Tibial nerve (tissue), 4 donors: ENCODE results near the gene CCT4. TPM values are rescaled to one million over a fixed set of nuclear protein-coding genes. Genes with fewer than 3 reads are reported as not detected.

Experiments
- DNase-seq, 2 donors: peaks; one replicate each; pipeline ENCODE4 v3.0.0-alpha.2; 2019; ENCODE audit warnings: low spot score in 2 of 2
- H3K27ac ChIP-seq, 4 donors: fragments of 200-600 bp; sonication (generic) in 3 of 4; one replicate each; pipeline ENCODE4 v1.5.1; 2017 to 2019; ENCODE audit warnings: mild to moderate bottlenecking in 1 of 4
- H3K27me3 ChIP-seq, 2 donors: fragments of 200-600 bp; sonication (generic) in 1 of 2; one replicate each; pipeline versions ENCODE4 v1.5.1 to v1.6.0; 2017 to 2019
- H3K36me3 ChIP-seq, 3 donors: fragments of 200-600 bp; sonication (generic); one replicate each; pipeline ENCODE4 v1.5.1; 2018 to 2019
- H3K4me1 ChIP-seq, 4 donors: fragments of 200-600 bp; sonication (generic) in 3 of 4; one replicate each; pipeline ENCODE4 v1.5.1; 2017 to 2019
- H3K4me3 ChIP-seq, 4 donors: fragments of 200-600 bp; sonication (generic) in 3 of 4; one replicate each; pipeline ENCODE4 v1.5.1; 2017 to 2019; ENCODE audit warnings: mild to moderate bottlenecking in 1 of 4, moderate library complexity in 1 of 4
- H3K9me3 ChIP-seq, 4 donors: fragments of 200-600 bp; sonication (generic) in 3 of 4; one replicate each; pipeline ENCODE4 v1.5.1; 2017 to 2019
- CTCF ChIP-seq, 5 experiments: fragments of 200-600 bp in 3 of 5; fragments of 450-650 bp in 2 of 5; sonication (generic) in 3 of 5; IDR thresholded peaks; one replicate each; pipeline ENCODE4 v1.5.1; 2016 to 2019; ENCODE audit warnings: antibody characterized with exemption in 5 of 5, mild to moderate bottlenecking in 3 of 5, moderate library complexity in 2 of 5
- EP300 ChIP-seq, 2 donors: sonication (generic); formaldehyde crosslinking; IDR thresholded peaks; one replicate each; pipeline ENCODE4 v1.6.1; 2017; ENCODE audit warnings: antibody characterized with exemption in 2 of 2, mild to moderate bottlenecking in 1 of 2
- POLR2A ChIP-seq, 2 donors: fragments of 450-650 bp; IDR thresholded peaks; one replicate each; pipeline ENCODE4 v1.6.1; 2017; ENCODE audit warnings: antibody characterized with exemption in 2 of 2, mild to moderate bottlenecking in 2 of 2, moderate library complexity in 2 of 2
- WGBS, 2 donors: methylation state at CpG; one replicate each; pipeline ENCODE4 v1.1.5; 2018; 5-methylcytosine and 5-hydroxymethylcytosine counted together
- small RNA-seq: library from RNA; depleted of rRNA; stranded (forward); fragments of <200 nt; gene quantifications from one replicate; pipeline ENCODE3, GENCODE V24; 2016
- total RNA-seq, 4 donors: library from RNA; depleted of rRNA; stranded (reverse); fragments of >200 nt; gene quantifications; one replicate each; pipeline ENCODE4 v1.1.0, GENCODE V29; 2016

CCT4 gene
- total RNA-seq, 4 donors from 2014 or later: 58.4 to 77.0 (median 64.1) TPM

- no peaks in the 10 kb centered on the region for H3K4me1 ChIP-seq
- H3K27me3 ChIP-seq: no peaks in the 10 kb centered on the region
- no peak for DNase-seq
- no peaks in the 10 kb centered on the region for H3K9me3 ChIP-seq
- H3K36me3 ChIP-seq: peaks cover 0 to 19% (median 0%) of the 10 kb centered on the region in 3 donors
- WGBS, 2 donors: 70 to 72% methylated on average over 11 of the region's 11 CpGs
- H3K27ac ChIP-seq: no peak overlapping the region
- H3K4me3 ChIP-seq: no peak overlapping the region
- TF ChIP-seq CTCF (IDR thresholded peaks at IDR 0.05) (no peak), POLR2A (IDR thresholded peaks at IDR 0.05) (no peak), EP300 (IDR thresholded peaks at IDR 0.05) (no peak)
Measured at GRCh38 chr2:61832183-61832841, 56.1 kb downstream of the CCT4 start.

- TF ChIP-seq EP300 (IDR thresholded peaks at IDR 0.05) (no peak), POLR2A (IDR thresholded peaks at IDR 0.05) (no peak), CTCF (IDR thresholded peaks at IDR 0.05) (no peak)
- Histone ChIP-seq H3K9me3 (no peaks in the 10 kb centered on the region), H3K36me3 (peaks cover 0 to 17% (median 0%) of the 10 kb centered on the region in 3 donors), H3K4me3 (no peak overlapping the region), H3K27ac (no peak overlapping the region), H3K27me3 (no peaks in the 10 kb centered on the region), H3K4me1 (no peaks in the 10 kb centered on the region)
- WGBS, 2 donors: 93 to 94% methylated on average over 2 of the region's 2 CpGs
- no peak for DNase-seq
Measured at GRCh38 chr2:61822255-61822654, 66.2 kb downstream of the CCT4 start.

Small RNA genes within 50 kb of the gene (small RNA-seq; reads per million reads assigned to genes)
- not detected for gene RF00019

Other genes with a start within 250 kb of the CCT4 start
- gene FAM161A, start 34.6 kb downstream of the CCT4 start, total RNA-seq: 1 to 10 TPM; 2.8 to 8.0 (median 5.7) TPM
- gene COMMD1, start 17.0 kb upstream of the CCT4 start, total RNA-seq: 10 to 100 TPM; 29.6 to 49.2 (median 43.7) TPM